ENCODE results near the gene TJP3. TPM values are rescaled to one million over a fixed set of nuclear protein-coding genes. Genes with fewer than 3 reads are reported as not detected.

Gene TJP3
- total and polyA plus RNA-seq, 2 donors from 2014 or later: 26.5 to 32.5 TPM

- FAIRE-seq (no peak), DNase-seq (no peak)
- no peak for TF ChIP-seq CTCF (IDR thresholded peaks at IDR 0.05; ENCODE audit: borderline replicate concordance, extremely low read depth, insufficient read depth)
- Histone ChIP-seq H3K9ac (ENCODE audit: low read length in 3 of 3) (no peak overlapping the region), H3K36me3 (ENCODE audit: control insufficient read depth in 2 of 3, insufficient read depth in 3 of 3, low read length in 3 of 3) (no peaks in the 10 kb centered on the region), H3K4me1 (ENCODE audit: control insufficient read depth in 2 of 3, insufficient read depth in 2 of 3, low read depth in 1 of 3, low read length in 3 of 3) (peaks cover 0 to 2% (median 0%) of the 10 kb centered on the region in 3 donors), H3K4me3 (ENCODE audit: low read length in 3 of 3) (no peak overlapping the region), H3K27me3 (ENCODE audit: control insufficient read depth, insufficient read depth, low read length) (peaks cover 4% of the 10 kb centered on the region), H3K9me3 (ENCODE audit: control insufficient read depth in 2 of 3, insufficient read depth in 1 of 3, low read length in 3 of 3) (peaks cover 0 to 4% (median 0%) of the 10 kb centered on the region in 3 donors), H3K27ac (ENCODE audit: low read depth in 2 of 2, low read length in 2 of 2) (no peak overlapping the region)
- intact Hi-C loops (cut with DNase I): no loop called here
Measured at GRCh38 chr19:3798137-3798536, 90.0 kb downstream of the TJP3 start.

Other genes with a start within 250 kb of the TJP3 start
- gene SMIM24, start 227.9 kb upstream of the TJP3 start, total RNA-seq: 49.8 TPM
- 1,108 TPM for gene SMIM24, start 227.9 kb upstream of the TJP3 start, polyA plus RNA-seq (ENCODE audit: insufficient read depth, low read depth, low replicate concordance)
- gene SMIM44, start 224.9 kb upstream of the TJP3 start, total RNA-seq: not detected
- not detected for gene SMIM44, start 224.9 kb upstream of the TJP3 start, polyA plus RNA-seq (ENCODE audit: insufficient read depth, low read depth, low replicate concordance)
- 12.2 TPM for gene DOHH, start 207.7 kb upstream of the TJP3 start, total RNA-seq
- 20.2 TPM for gene DOHH, start 207.7 kb upstream of the TJP3 start, polyA plus RNA-seq (ENCODE audit: insufficient read depth, low read depth, low replicate concordance)
- gene FZR1, start 202.1 kb upstream of the TJP3 start, total RNA-seq: 48.0 TPM
- gene FZR1, start 202.1 kb upstream of the TJP3 start, polyA plus RNA-seq (ENCODE audit: insufficient read depth, low read depth, low replicate concordance): 28.4 TPM
- gene TEKTIP1, start 169.2 kb upstream of the TJP3 start, total RNA-seq: 9.2 TPM
- gene TEKTIP1, start 169.2 kb upstream of the TJP3 start, polyA plus RNA-seq (ENCODE audit: insufficient read depth, low read depth, low replicate concordance): 1.2 TPM
- 124 TPM for gene MFSD12, start 150.8 kb upstream of the TJP3 start, total RNA-seq
- 113 TPM for gene MFSD12, start 150.8 kb upstream of the TJP3 start, polyA plus RNA-seq (ENCODE audit: insufficient read depth, low read depth, low replicate concordance)
- gene HMG20B, start 135.4 kb upstream of the TJP3 start, total RNA-seq: 69.7 TPM
- 82.6 TPM for gene HMG20B, start 135.4 kb upstream of the TJP3 start, polyA plus RNA-seq (ENCODE audit: insufficient read depth, low read depth, low replicate concordance)
- gene GIPC3, start 122.9 kb upstream of the TJP3 start, total RNA-seq: 2.1 TPM
- gene GIPC3, start 122.9 kb upstream of the TJP3 start, polyA plus RNA-seq (ENCODE audit: insufficient read depth, low read depth, low replicate concordance): 2.1 TPM
- 6.7 TPM for gene TBXA2R, start 101.5 kb upstream of the TJP3 start, total RNA-seq
- 8.8 TPM for gene TBXA2R, start 101.5 kb upstream of the TJP3 start, polyA plus RNA-seq (ENCODE audit: insufficient read depth, low read depth, low replicate concordance)
- gene CACTIN, start 81.6 kb upstream of the TJP3 start, total RNA-seq: 23.9 TPM
- gene CACTIN, start 81.6 kb upstream of the TJP3 start, polyA plus RNA-seq (ENCODE audit: insufficient read depth, low read depth, low replicate concordance): 11.6 TPM
- gene PIP5K1C, start 7.9 kb upstream of the TJP3 start, total RNA-seq: 35.6 TPM
- gene PIP5K1C, start 7.9 kb upstream of the TJP3 start, polyA plus RNA-seq (ENCODE audit: insufficient read depth, low read depth, low replicate concordance): 11.2 TPM
- 27.5 TPM for gene APBA3, start 53.3 kb downstream of the TJP3 start, total RNA-seq
- gene APBA3, start 53.3 kb downstream of the TJP3 start, polyA plus RNA-seq (ENCODE audit: insufficient read depth, low read depth, low replicate concordance): 17.1 TPM
- gene MRPL54, start 54.3 kb downstream of the TJP3 start, total RNA-seq: 57.6 TPM
- gene MRPL54, start 54.3 kb downstream of the TJP3 start, polyA plus RNA-seq (ENCODE audit: insufficient read depth, low read depth, low replicate concordance): 151 TPM
- gene RAX2, start 63.8 kb downstream of the TJP3 start, total RNA-seq: not detected
- not detected for gene RAX2, start 63.8 kb downstream of the TJP3 start, polyA plus RNA-seq (ENCODE audit: insufficient read depth, low read depth, low replicate concordance)
- 2.7 TPM for gene MATK, start 78.0 kb downstream of the TJP3 start, total RNA-seq
- 4.2 TPM for gene MATK, start 78.0 kb downstream of the TJP3 start, polyA plus RNA-seq (ENCODE audit: insufficient read depth, low read depth, low replicate concordance)
- gene ZFR2, start 160.7 kb downstream of the TJP3 start, total RNA-seq: 0.22 TPM
- gene ZFR2, start 160.7 kb downstream of the TJP3 start, polyA plus RNA-seq (ENCODE audit: insufficient read depth, low read depth, low replicate concordance): not detected
- gene ATCAY, start 172.3 kb downstream of the TJP3 start, total RNA-seq: 0.16 TPM
- gene ATCAY, start 172.3 kb downstream of the TJP3 start, polyA plus RNA-seq (ENCODE audit: insufficient read depth, low read depth, low replicate concordance): not detected
- gene NMRK2, start 224.7 kb downstream of the TJP3 start, total RNA-seq: 0.69 TPM
- 6.1 TPM for gene NMRK2, start 224.7 kb downstream of the TJP3 start, polyA plus RNA-seq (ENCODE audit: insufficient read depth, low read depth, low replicate concordance)